ENCODE measurements around the gene NRDC.
"Not testable (repeated sequence)": the region's sequence is repeated elsewhere in the genome, so short reads cannot be mapped to it uniquely, and the experiment has no call there.

Gene NRDC

DNA sequence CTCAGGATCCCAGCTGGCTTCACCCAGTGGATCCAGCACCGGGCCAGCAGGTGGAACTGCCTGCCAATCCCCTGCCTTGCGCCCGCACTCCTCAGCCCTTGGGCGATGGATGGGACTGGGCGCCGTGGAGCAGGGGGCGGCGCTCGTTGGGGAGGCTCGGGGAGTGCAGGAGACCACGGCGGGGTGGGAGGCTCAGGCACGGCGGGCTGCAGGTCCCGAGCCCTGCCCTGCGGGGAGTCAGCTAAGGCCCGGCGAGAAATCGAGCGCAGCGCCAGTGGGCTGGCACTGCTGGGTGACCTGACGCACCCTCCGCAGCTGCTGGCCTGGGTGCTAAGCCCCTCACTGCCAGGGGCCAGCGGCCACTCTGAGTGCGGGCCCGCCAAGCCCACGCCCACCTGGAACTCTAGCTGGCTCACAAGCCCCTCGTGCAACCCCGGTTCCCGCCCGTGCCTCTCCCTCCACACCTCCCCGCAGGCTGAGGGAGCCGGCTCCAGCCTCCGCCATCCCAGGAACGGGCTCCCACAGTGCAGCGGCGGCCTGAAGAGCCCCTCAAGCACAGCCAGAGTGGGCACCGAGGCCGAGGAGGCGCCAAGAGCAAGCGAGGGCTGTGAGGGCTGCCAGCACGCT, 31.1 kb downstream of the NRDC start:
- in situ Hi-C loops (cut with MboI; ENCODE audit: low sequenced_read_pairs), result no loop called here

DNA sequence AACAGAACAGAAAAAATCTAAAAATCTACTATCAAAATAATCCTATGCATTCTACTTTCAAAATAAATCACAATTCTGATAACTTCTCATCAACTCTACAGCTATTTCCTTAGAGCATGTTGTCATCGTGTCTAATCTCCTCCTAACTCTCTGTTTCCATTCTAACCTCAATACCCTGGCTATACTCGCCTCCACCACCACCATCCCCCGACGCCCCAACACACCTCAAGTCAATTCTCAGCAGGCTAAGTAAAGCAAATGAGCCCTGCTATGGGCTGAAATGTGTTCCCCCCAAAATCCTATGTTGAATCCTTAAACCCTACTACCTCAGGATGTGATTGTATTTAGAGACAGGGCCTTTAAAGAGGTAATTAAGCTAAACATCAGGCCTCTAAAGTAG, 34.6 kb downstream of the NRDC start:
- in situ Hi-C loops (cut with MboI; ENCODE audit: low sequenced_read_pairs), result no loop called here

DNA sequence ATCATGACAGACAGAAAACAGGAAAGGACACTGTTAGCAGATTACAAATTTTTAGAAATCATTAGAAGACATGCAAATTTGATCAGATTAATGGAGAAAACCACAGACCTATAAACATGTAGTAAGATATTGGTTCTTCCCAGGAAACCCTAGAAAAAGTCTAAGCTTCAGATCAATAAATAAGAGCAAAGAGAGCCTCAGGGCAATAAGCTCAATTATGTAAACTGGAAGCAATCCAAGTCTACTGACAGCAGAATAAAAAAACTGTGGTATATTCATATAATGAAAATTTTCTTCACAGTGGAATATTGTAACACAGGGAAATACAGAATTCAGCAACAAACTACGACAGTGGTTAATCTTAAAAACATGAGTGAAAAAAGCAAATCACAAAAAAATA, 36.3 kb downstream of the NRDC start:
- in situ Hi-C loops (cut with MboI; ENCODE audit: low sequenced_read_pairs), result no loop called here

DNA sequence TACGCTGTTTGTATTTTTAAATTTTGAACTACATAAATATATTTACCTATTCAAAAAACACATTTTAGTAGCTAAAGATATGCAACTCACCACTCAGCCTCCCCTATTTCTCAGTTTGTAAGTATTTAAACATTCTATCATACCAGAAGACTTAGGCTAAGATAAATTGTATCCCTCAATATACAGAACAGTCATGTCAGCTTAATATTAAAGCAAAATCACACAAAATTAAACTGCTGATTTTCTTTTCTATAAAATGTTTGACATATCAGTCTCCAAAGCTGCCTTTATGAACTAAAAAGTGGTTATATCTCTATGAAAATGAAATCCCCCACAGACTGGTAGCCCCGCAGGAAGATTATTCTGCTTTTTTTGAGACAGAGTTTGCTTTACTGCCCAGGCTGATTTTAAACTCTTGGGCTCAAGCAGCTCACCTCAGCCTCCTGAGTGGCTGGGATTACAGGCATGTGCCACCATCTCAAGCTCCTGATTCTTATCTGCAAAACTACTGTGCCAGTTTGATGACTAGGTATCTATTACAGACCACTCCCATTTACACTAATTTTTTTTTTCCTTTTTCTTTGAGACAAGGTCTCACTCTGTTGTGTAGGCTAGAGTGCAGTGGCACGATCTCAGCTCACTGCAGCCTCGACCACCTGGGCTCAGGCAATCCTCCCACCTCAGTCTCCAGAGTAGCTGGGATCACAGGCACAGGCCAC, 37.6 kb downstream of the NRDC start:
- in situ Hi-C loops (cut with MboI; ENCODE audit: low sequenced_read_pairs), result no loop called here

DNA sequence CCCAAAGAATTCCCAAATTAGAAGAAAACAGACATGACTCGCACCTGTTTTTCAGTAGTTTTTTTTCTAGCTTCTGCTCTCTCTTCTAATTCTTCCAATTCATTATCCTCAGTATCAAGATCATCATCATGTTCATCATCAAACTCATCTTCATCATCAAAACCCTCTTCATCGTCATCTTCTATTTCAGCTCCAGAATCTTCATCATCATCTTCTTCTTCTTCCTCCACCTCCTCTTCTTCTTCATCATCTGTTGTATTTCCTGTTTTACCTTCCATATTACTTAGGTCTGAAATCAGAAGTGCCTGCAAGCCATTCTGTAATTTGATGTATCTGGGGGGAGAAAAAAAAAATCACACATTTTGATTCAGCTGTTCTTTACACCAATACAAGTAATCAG, 38.3 kb downstream of the NRDC start:
- in situ Hi-C loops (cut with MboI; ENCODE audit: low sequenced_read_pairs), result no loop called here

DNA sequence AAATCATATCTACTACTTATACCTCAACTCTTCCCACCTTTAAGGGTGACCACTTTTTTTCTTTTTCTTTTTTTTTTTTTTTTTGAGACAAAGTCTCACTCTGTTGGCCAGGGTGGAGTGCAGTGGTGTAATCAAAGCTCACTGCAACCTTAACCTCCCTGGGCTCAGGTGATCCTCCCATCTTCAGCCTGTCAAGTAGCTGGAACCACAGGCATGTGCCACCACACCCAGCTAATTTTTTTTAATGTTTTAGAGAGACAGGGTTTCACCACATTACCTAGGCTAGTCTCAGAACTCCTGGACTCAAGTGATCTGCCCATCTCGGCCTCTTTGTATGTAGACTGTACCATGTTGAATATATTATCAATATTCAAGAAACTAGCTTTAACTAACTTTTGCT, 39.4 kb downstream of the NRDC start:
- in situ Hi-C loops (cut with MboI; ENCODE audit: low sequenced_read_pairs), result no loop called here

DNA sequence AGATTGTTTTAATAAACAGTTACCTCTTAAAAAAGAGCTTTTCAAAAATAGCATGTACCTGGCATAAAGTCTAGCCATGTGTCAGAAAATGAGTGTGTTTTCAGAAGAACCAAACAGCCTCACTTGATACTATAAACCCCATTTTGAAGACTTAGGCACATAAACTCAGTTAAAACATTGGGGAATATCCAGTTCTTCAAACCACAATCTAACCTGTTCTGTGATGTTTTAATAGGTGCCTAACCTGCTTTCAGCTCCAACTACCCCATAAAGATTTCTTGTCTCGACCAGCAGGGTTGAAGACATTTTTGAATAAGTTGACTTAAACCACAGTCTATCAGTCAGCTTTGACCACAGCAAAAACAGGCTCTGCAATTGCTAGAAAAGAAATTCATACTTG, 41.3 kb downstream of the NRDC start:
- in situ Hi-C loops (cut with MboI; ENCODE audit: low sequenced_read_pairs), result no loop called here

DNA sequence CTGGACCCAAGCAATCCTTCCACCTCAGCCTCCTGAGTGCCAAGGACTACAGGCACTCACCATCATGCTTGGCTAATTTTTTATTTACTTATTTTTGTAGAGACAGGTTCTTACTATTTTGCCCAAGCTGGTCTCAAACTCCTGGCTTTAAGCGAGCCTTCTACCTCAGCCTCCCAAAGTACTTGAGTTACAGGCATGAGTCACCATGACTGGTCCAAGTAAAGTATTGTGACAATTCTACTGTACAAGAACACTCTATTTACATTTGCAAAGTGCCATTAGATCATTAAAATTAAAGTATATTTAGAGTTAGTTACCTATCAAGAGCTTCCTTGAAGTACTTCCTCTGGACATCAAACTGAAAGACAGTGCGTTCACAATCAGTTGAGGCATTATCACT, 44.8 kb downstream of the NRDC start:
- in situ Hi-C loops (cut with MboI; ENCODE audit: low sequenced_read_pairs), result no loop called here

DNA sequence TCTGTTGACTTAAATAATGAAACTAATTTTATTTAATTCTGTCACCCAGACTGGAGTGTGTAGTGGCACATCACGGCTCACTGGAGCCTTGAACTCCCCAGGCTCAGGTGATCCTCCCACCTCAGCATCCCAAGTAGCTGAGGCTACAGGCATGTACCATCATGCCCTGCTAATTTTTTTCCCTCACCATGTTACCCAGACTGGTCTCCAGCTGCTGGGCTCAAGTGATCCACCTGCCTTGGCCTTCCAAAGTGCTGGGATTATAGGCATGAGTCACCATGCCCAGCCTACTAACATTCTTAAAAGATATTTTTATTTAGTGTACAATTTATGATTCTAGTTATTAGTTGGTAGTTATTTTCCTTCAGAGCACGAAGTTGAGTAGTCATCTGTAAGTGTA, 49.5 kb downstream of the NRDC start:
- in situ Hi-C loops (cut with MboI; ENCODE audit: low sequenced_read_pairs), result no loop called here

DNA sequence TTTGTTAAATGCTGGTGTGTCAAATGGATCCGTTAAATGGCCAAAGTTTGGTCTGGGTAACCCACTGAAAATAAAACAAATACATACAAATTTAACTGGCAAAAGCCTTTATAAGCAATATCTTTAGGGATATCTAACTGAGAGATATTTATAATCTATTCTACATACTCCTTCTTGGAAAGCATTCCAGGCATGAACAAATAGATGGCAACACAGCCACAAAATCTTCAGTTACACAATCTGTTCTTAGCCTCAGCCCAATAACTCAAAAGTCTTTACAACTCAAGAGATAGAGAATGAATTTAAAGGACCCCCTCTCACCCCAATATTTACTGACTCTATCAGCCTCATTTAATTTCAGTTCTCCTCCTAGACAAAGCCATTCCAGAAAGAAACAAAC, 58.7 kb downstream of the NRDC start:
- in situ Hi-C loops (cut with MboI; ENCODE audit: low sequenced_read_pairs), result no loop called here

DNA sequence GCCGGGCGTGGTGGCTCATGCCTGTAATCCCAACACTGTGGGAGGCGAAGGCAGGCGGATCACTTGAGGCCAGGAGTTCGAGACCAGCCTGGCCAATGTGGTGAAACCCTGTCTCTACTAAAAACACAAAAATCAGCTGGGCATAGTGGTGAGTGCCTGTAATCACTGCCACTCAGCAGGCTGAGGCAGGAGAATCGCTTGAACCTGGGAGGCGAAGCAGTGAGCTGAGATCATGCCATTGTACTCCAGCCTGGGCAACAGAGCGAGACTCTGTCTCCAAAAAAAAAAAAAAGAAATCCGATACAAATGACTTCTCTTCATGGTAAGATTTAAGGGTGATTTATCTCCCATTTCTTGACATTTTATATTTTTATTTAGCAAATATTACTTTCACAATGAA, 59.5 kb downstream of the NRDC start:
- in situ Hi-C loops (cut with MboI; ENCODE audit: low sequenced_read_pairs), result not testable (repeated sequence)

DNA sequence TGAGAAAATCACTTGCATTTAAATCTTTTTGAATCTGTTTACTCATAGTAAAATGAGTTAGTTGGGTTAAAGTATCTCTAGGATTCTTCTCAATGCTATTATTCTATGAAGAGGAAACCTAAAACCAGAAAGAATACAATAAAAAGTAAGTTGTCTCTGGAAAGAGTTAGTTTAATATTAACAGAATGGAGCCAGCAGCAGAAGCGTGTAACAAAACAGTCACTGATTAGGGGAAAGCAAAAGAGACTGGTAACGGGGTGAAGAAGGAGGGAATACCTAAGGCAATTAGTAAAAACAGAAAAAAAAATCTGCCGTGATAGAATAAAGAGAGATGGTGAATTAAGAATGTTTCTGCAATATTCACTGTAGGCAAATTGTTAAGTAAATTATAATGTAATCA, 60.0 kb downstream of the NRDC start:
- in situ Hi-C loops (cut with MboI; ENCODE audit: low sequenced_read_pairs), result no loop called here

DNA sequence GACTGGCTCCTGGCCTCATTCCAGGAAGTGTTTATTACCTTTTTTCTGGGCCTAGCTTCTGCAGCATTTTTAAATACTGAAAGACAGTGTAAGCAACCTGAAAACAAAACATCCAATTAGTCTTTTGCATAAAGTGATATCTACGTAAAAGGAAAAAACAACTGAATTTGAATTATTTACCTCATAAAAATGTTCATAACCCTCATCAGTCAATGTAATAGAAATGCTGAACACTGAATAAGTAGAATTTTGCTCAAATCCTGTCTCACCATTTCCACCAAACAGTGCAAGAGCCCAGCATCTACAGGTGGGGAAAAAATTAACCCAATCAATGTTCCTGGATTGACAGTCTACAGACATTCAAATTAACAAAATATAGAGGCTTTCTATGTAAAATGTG, 64.0 kb downstream of the NRDC start:
- in situ Hi-C loops (cut with MboI; ENCODE audit: low sequenced_read_pairs), result no loop called here

DNA sequence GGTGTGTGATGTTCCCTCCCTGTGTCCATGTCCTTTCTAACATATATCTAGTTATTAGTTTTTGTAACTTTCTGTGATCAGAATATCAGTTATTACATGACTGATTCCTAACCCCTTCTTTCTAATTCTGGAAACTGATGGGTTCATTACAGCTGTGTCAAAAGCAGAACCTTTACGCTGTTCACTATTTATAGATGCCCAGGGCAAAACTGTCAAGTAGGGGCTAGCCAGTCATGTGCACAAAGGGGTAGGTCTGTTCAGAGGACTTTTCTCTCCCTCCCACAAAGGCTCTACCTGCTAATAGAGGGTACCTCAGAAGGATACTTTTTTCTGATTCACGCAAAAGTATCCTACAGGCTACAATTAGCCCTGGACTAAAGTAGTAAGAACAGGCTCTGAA, 79.2 kb downstream of the NRDC start:
- in situ Hi-C loops (cut with MboI; ENCODE audit: low sequenced_read_pairs), result no loop called here

DNA sequence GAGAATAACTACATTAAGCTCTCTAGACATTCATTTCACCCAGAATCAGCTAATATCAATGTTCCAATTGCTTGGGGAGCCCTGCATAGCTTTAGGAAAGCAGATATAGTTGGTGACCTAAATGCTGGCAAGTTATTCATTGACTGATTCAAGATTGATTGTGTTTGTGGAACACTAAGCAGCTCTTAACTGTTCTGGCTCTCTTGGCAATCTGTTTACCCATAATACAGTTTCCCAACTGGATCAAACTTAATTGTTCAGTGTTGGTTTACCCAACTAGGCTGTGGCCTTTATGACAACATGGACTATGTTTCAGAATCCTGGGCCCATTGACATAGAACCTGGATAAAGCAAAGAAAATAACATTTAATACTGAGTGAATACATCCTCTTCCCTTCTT, 83.7 kb downstream of the NRDC start:
- in situ Hi-C loops (cut with MboI; ENCODE audit: low sequenced_read_pairs), result no loop called here

DNA sequence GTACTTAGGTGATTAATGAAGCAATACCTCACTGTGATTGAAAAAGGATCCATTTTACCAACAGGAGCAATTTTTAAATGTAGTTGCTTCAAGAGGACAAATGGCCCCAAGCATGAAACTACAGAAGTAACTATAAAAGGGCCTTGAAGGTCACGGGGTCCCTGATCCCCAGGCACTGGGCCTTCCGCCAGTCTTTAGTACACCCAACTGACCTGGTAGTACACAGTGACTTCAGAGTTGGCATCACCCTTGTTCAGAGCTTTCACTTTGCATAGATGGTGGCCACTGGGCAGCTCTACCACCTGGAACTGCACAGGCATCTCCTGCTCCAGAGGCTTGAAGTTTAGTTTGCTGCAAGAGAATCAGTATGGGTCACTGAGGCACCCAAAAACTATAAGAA, 84.3 kb downstream of the NRDC start:
- in situ Hi-C loops (cut with MboI; ENCODE audit: low sequenced_read_pairs), result no loop called here

DNA sequence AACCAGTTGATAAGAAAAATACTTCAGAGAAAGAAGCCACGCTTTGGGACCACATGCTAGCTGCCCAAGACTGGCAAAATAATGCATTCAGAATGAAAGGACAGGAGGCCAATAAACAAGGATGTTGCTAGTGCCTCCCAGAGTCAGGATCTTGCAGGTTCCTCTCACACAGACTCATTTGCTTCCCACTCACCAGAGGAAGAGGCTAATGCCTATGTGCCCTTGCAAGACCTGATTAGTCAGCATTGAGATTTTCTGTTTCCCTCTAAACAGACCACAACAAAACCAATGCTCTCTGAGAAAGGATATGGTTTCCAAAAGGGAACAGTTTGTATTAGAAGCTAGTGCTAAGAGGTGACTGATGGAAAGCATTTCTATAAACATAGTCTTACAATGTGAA, 85.7 kb downstream of the NRDC start:
- in situ Hi-C loops (cut with MboI; ENCODE audit: low sequenced_read_pairs), result no loop called here

DNA sequence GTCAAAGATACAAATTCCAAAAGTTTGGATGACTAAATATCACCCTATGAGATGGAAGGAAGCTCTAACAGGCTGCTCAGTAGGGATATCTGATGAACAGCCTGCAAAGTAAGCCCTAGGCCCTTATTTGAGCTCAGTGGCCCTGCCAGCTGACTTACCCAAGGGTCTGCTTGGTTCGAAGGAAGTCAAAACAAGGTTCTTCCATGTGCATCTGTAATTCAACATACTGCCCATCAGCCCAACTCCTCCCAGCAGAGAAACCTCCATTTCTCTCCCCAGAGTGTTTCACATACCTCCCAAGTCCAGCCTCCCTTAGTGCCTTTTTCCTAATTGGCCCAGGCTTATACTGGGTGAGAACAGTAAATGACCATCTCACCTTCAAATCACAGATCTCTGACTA, 86.6 kb downstream of the NRDC start:
- in situ Hi-C loops (cut with MboI; ENCODE audit: low sequenced_read_pairs), result no loop called here

DNA sequence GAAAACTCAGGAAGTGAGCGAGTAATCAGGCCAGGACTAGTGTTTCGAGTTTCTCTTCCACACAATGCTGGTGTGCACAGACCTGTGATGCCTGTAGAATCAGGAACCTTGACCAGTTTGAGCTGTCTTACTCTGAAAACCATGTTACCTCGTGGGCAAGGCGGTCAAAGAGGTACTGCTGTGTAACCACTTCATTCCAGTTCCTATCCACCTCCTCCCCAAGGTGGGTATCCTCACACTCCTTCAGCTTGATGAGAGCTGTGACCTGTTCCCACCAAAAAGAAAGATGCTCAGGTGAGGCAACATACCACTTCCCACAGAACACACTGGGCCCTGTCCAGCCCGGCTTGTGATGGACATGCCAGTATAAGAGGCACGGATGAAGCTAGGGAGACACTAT, 88.1 kb downstream of the NRDC start:
- in situ Hi-C loops (cut with MboI; ENCODE audit: low sequenced_read_pairs), result no loop called here

DNA sequence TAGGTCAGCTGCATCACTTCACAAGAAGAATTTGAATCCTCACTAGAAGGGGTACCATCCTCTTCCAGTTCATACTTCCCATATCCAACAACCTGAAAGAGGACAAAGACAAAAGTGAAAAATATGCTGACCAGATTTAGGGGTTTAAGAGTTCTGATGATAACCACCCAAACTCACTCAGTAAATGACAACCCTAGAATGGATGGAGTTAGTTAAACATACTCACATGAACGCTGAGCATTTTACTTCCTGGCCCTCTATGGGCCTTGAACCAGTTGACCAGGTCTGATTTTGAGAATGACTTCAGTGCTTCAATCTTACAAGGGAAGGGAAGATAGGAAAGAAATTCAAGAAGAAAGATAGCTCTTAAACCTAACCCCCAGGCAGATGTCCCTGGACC, 89.2 kb downstream of the NRDC start:
- in situ Hi-C loops (cut with MboI; ENCODE audit: low sequenced_read_pairs), result no loop called here

DNA sequence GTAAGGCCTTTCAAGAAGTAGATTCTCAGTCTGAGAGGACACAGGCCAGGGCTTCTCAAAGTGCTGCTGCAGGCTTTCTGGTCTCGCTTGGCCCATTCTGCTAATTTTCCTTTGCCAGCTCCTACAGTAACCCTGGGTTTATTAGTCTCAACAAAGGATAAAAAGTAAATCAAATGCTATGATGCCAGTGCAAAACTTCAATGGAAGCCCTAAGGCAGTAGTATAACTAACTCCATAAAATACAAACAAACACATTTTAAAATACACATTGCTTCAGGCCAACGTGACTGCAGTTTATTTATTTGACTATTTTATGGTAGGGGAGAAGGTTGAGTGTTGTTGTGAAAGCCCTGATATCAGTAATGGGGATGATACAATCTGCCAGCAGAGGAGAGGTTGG, 89.6 kb downstream of the NRDC start:
- in situ Hi-C loops (cut with MboI; ENCODE audit: low sequenced_read_pairs), result no loop called here

DNA sequence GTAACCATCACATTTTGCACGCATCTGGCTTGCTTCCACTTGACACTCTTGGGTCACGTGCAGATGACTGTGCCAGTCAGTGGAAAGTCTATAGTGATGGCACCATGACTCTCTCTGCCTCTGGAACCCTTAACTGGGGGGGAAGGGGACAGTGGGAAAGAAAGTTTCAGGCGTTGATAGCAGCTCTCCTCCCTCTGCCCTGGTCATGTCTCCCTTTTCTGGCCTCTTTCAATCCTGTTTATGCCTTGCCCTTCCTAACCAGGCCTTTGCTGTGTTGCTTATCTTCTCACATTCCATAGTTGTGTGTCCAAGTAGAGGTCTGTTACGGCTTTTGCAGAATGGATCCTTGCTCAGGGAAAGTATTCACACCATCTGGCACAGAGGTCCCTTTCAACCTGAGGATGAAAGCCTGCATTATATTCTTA, 93.5 kb downstream of the NRDC start:
- in situ Hi-C loops (cut with MboI; ENCODE audit: low sequenced_read_pairs), result no loop called here

DNA sequence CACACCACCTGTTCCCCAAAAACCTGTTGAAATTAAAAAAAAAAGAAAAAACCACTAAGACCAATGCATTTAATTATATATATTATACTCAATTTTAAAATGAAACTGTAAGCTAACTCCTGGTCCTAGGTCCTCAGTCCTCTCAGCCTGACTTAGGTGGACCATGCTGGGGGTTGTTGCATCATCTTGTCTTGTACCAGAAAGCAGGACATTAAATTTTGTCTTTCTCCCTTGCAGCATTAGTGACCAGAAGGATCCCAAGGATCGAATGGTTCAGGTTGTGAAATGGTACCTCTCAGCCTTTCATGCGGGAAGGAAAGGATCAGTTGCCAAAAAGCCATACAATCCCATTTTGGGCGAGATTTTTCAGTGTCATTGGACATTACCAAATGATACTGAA, 97.6 kb downstream of the NRDC start:
- in situ Hi-C loops (cut with MboI; ENCODE audit: low sequenced_read_pairs), result no loop called here

Measured in HL-60/S4 treated with phorbol 12-myristate 13-acetate at 8.2 ng/mL for 4 days and 3 days (cell line).